NCI-H2107 treated with DMSO at 0.1 percent for 48 hours (cell line): Measurements from ENCODE around the gene KCND3.

Experiments used
- DNase-seq: peaks from one replicate; lab custom pipeline; 2025; ENCODE audit not compliant: unreplicated experiment; lab: John Stamatoyannopoulos, UW

Gene KCND3

DNA sequence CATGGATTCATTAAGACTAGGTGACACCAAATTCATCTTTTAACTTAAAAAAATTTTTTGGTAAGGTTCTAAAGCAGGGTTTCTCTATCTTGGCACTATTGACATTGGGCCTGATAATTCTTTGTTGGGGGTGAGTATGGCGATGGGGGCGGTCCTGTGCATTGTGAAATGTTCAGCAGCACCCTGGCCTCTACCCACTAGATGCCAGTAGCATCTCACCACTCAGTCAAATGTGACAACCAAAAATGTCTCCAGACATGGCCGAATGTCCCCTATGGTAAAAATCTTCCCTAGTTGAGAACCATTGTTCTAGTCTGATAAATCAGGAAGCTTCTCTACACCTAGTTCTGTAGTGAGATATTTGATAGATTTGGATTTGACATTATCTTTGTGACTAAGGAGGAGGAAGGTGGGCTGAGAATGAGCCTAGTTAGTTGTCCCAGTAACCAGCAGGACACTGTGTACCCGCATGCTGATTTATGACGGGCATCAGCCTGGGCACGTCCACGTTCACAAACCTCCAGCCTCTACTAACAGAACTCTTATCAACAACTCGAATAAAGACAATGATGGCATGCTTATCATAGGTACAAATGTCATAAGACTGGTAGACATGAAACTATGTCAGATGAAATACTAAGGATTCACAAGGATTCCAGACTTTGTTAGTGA lies 104.6 kb downstream of the KCND3 start:
- no peak for DNase-seq

DNA sequence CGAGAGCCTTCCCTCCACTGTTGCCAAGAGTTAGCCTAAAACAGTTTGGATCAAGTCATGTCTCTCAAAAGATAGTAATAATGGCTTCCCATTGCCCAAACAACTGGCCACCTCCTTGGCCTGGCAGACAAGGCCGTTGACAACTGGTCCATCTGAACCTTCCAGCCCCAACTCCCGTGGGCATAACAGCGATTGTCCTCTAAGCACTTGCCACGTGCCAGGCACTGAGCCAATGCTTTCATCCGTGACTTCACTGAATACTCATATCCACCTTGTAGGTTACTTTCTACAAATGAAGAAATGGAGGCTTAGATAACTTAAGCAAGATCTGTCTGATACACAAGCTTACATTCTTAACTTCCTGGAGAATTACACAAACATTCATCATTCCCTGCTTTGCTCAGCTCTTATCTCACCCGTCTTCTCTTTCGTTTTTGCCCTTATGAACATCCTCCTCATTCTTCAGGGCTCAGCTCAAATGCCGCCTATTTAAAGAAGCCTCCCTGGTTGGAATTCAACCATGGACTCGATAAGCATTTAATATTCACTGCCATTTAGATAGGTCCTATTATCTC lies 106.4 kb downstream of the KCND3 start:
- no peak for DNase-seq

DNA sequence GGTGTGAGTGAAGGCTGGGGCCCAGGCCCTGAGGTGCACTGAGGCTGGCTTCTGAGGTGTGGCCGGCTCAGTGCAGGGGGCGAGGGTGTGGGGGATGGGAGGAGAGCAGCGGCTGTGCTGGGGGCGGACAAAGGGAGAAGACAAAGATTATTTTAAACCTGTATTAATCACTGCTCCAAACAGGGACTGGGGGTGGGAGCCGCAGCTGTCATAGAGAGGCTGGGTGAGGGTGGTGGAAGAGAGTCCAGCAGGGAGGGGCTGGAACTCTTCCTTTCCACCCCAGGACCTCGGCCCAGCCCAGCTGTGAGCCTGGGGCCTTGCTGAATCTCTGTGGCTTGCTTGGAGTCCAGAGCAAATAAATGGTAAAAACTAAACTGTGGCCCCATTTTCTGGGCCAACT lies 106.9 kb downstream of the KCND3 start:
- no peak for DNase-seq

DNA sequence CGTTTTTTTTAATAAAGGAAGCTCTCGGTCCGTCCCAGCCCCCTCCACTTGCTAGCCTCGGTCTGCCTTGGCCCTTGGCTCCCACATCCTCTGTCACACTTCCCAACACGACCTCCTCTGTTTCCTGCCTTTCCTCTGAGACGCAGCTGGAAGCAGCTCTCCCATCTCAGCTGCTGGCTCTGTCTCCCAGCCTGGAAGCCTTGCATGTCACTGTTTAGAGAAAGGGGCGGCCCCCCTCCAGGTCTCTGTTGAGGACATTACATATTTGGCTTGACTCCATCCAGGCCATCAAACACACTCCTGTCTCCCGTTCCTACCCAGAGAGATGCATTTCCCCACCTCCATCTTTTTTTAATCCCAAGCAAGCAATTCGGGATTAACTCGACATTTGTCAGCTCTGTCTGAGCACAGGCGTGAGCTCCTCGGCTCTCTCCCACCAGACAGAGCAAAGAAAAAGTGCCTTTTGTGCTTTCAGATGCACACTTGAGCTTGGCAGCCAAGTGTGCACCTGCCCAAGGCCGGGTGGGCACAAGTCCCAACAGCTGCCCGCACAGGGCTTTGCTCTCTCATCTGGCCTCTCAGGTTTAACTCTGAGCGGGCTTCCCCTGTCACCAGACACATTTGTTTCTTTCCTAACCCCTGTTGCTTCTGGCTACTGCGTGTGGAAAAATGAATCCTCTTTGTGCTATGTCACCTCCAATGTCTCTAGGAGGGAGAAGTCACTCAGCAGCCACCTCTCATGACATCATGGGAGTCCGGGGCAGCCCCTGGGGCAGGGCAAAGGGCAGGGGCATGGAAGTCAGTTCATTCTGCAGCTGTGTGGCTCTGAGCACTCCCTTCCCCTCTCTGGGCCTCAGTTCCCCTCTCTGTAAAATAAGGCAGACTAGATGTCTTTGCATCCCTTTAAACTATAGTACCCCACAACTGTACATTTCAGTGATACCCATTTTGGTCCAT lies 108.3 kb downstream of the KCND3 start:
- peak; percentile 67 for DNase-seq

DNA sequence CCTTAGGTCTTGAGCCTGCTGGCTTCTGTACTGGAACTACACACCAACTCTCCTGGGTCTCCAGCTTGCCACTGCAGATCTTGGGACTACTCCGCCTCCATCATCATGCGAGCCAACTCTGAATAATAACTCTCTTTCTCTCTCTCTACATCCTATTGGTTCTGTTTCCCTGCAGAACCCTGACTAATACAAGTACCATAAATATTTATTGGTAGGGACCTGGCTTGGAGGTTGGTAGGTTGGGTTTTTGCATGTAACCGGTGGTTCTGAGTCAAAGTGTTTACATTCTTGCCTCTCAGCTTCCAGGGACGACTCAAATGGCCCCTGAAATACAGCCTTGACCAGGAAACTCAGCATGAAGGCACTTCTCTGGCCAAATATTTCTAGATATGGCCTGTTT lies 110.4 kb downstream of the KCND3 start:
- no peak for DNase-seq

DNA sequence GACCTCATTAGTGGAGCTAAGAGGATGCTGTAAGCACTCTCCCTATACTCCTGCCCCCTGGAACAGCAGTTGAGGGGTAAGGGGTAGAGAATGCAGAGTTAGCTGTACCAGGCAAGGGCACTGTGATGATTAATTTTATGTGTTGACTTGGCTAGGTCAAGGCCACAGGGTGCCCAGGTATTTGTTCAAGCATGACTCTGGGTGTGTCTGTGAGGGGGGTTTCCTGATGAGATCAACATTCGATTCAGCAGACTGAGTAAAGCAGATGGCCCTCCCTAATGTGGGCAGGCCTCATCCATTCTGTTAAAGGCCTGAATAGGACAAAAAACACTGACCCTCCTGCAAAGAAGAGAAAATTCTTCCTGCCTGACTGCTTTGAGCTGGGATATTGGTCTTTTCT lies 110.8 kb downstream of the KCND3 start:
- no peak for DNase-seq

DNA sequence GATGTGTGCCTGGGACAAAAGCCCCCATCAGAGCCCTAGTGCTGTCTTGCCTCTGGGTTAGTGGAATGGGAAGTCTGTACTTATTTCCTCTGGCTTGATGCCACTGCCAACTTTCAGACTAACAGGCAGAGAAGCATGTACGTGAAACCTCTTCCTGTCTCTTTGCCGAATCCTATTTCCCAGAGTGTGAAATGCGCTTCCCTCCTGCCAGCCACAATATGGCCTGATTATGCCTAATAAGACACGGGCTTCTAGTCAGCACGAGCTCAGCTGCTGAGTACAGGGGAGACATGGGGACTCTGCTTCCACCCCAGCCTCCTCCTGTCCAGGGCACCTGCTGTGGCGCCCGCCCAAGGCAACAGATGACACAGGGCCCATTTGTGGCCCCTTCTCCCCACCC lies 111.4 kb downstream of the KCND3 start:
- DNase-seq: no peak

DNA sequence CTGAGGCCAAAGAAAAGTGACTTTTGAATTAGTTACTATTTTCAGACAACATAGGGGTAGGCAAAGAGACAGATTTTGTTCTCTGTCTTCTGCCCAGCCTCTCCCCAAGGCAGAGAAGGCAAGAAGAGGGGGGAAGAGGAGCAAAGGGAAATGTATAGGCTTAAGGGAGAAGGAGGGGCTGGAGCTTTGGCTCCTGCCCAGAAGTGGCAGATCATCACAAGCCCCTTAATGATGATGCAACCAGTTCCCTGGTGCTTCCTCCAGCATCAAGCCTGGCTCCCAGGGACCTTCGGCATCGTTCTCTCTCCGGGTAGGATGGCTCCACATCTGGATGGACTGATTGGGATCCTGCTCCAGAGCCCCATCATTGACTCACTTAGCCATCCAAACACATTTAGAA lies 112.8 kb downstream of the KCND3 start:
- no peak for DNase-seq

DNA sequence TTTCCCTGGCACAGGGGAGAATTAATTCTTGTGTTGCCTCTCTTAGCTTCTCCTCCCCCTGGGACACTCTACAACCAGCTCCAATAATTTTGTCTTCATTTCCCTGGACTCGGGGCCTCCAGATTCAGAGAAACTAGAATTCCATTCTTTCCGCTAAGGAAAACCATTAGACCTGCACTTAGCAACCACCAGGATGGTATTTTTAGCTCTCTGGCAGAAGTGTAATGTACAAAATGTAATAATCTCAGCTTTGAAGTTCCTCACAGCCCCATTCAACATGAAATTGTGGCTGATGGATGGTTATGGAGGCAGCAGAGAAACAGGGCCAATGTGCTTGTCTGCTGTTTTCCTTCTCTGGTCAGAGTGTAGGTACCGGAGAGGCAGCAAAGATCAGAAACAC lies 113.8 kb downstream of the KCND3 start:
- DNase-seq: no peak

DNA sequence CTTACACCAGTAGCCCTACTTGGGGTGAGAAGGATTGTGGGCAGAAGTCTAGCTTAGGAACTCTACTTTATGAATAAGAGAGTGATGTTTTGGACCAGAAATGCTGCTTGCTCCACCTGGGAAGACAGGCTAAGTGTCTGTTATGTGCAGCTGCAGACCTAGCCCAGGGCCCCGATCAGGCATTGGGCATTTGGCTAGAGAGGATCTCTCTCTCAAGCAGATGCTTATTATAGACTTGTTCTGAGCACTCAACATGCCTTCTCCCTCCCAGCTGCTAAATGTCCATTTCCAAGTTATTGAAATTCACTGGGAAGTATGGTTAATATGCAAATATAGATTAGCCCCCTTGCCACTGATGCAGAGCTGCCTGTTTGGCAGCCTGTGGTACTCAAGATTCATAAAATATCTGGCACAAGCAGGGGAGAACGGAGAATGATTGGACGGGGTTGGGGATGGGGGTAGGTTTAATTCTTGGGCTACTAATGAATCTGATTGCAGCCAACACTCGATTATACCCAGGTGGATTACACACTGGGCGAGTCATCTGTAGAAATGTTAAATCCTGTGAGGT lies 115.9 kb downstream of the KCND3 start:
- no peak for DNase-seq

DNA sequence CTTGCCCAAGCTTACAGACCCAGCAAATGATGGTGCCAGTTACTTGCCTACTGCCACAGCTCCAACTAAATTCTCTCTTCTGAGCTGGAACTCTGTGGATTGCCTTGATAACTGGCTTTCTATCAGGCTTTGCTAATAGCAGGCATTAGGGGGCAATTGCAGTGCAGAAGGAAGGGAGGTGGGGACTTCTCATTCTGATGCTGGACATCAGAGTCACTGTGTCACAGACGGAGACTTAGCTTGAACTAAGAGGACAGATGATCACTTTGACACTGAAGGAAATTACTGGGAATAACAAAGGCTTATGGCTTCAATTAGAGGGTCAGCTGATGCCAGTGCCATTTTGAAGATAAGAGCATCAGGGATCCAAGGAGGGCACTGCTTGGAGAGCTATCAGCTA lies 119.3 kb downstream of the KCND3 start:
- DNase-seq: no peak

DNA sequence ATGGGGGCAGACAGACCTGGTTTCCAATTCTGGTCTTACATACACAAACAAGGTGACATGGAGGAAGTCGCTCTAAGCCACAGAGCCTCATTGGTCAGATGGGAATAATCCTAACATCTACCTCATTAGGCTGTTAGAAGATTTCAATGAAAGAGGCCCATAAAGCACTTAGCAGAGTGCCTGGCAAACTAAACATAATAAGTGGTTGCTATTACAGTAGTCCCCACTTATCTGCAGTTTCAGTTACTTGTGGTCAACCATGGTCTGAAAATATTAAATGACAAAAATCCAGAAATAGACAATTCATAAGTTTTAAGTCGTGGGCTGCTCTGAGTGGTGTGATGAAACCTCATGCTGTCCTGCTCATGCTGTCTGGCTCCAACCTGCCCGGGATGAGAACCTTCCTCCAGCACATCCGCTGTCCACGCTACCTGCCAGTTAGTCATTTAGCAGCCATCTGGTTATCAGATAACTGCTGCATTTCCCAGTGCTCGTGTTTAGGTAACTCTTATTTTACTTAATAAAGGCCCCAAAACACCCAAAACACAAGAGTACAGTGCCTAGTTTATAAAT lies 121.5 kb downstream of the KCND3 start:
- peak; percentile 62 for DNase-seq

DNA sequence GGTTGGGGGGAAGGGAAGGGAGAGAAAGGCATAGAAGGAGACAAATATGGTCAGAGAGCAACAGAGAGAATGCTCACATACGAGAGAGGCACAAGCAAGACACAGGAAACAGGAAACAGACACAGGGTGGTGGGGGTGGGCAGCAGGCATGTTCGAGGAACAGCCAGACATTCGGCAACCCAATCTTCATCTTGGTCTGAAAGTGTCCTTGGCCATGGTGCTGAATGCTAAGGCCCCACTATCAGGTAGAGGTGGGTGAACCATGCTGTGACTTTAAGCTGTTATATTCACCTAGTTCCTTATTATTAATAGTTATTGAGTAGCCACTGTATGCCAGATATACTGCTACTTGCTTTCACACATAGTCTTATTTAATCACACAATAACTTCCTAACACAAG lies 124.6 kb downstream of the KCND3 start:
- no peak for DNase-seq

DNA sequence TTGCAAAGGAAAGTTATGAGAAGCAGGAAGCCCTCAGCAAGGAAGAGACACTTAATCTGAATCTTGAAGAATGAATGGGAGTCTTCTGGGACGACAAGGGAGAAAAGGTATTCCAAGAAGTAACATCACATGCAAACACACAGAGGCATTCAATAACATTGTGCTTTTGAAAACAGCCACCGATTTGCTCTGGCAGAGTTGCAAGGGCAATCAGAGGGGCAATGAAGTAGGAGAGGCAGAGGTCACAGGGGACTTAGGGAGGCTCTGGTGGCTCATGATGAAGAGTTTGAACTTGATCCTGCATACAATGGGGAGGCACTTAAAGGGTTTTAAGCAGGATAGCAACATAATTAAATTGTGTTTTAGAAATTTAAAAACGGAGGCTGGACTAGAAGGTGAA lies 126.1 kb downstream of the KCND3 start:
- DNase-seq: no peak

DNA sequence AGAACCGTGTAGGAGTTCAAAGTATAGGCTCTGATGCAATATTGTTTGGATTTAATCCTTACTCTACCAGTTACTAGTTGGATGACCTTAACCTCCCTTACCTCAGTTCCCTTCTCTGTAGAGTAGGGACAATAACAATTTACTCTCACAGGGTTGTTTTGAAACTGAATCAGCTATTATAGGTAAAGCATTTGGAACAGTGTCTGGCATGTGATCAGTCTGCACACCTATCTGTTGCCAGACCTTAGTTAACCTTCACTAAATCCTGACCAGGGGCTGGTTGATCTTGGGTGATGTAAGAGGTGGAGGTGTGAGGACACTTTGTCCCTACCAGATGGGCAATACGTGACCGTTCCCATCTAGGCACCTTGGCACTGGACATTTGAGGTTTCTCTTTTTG lies 126.9 kb downstream of the KCND3 start:
- DNase-seq: no peak

DNA sequence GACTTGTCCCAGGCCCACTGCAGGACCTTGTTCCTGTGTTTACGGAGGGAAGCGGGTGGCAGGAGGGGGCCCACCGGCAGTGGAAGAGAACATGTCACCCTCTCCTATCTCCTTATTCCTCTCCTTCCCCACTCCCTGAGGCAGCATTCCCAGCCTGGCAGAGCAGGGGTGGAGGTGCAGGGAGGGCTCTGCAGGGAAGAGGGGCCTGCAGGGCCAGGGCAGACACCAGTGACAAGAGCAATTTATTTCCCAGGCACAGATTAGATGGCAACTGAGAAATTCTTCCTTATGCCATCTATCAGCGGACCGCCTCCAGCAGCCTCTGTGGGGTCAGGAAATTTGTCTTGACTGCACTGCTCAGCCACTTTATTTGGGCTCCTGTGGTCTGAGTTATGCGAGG lies 127.9 kb downstream of the KCND3 start:
- no peak for DNase-seq

DNA sequence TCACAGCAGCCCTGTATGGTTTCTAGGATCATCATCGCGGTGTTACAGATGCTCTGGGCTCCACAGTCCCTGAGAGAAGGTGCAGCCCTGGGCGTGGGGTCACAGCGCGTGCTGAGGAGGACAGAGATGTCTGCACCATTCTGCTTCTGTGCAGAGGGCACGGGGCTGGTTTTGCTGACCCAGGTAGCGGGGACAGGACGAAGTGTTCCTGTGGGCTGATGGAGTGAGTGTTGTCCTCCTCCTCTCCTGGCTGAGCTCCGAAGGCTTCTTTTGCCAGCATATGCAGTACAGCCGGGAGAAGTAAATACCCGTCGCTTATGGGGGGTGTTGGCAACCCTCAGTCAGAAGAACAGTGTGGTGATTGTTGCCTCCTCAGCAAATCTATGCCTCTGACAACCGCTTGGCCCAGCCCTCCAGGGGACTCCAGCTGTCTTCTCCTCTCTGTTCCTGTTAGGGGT lies 132.2 kb downstream of the KCND3 start:
- DNase-seq: no peak

DNA sequence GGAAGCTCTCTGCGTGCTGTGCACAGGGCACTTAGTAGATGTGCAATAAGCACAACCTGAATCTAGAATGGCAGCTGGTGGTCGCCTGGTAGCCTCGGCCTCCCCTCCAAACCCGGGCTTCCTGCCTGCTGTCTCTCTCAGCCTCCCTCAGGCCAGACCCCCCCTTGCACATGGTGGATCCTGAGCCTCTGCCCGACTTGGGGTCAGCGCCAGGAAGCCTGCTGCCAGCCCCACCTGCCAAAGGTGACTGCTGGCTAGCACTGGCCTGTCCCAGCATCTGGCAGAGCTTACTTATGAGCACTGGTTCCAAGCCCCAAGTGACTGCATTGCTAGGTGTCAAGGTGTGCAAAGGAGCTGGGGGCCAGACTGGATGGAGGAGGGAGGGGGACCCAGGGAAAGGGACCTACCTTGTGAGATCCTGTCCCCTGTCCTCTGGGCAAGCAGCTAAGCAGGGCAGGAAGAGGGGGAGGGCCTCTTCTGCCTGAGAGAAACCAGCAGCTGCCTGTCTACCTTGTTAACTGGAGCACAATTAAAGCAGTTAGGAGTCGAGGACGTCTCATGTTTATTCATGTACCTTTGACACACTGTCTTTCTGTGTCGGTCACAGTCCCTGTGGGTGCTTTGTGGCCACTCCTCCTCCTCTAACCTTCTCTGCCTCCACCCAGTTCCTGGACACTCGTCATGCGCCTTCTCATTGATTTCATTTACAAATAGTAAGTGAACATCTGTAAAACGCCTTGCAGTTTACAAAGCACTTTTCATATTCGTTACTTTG lies 132.9 kb downstream of the KCND3 start:
- peak; percentile 83 for DNase-seq

DNA sequence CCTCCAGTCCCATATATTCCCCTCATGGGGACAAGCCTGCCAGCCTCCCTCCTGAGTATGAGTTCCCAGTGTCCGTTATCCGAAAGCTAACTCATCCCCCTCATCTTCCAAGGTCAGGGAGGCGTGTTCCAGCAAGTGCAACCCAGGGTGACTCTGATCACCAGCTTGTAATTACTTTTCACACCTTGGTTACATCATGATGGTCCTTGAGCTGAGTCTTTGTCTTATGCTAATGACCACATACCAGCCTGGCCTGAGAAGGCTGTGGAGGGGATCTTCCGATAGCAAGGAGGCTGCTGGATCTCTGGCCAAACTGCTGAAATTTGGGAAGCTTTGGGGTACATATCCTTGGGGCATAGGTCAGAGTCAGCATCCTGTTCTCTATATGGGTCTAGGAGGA lies 134.2 kb downstream of the KCND3 start:
- no peak for DNase-seq

DNA sequence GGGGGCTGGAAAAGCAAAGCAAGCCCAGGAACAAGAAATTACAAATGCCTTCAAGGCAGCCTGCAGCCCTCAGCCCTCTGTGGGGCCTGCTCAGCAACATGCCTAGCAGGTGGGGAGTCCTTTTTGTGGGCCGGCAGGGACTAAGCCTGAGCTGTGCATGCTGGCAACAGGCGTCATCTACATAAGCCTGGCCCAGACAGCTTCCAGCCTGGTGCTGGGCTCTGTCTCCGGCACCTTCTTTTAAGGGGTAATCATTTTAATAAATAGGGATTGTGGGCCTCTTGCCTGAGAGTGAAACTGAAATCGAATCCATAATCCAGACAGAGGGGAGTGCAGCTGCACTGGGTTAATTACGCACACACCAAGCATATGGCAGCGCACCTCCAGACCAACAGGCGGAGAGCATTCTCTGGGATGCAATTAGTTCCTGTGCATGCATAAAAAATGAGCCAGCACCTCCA lies 137.2 kb downstream of the KCND3 start:
- peak; percentile 62 for DNase-seq
